ENCODE data around the gene HCRTR1. TPM values are rescaled to one million over a fixed set of nuclear protein-coding genes. Genes with fewer than 3 reads are reported as not detected.

The HCRTR1 gene
- total RNA-seq, 4 donors from 2014 or later, result 0.22 TPM; not detected in 3

DNA sequence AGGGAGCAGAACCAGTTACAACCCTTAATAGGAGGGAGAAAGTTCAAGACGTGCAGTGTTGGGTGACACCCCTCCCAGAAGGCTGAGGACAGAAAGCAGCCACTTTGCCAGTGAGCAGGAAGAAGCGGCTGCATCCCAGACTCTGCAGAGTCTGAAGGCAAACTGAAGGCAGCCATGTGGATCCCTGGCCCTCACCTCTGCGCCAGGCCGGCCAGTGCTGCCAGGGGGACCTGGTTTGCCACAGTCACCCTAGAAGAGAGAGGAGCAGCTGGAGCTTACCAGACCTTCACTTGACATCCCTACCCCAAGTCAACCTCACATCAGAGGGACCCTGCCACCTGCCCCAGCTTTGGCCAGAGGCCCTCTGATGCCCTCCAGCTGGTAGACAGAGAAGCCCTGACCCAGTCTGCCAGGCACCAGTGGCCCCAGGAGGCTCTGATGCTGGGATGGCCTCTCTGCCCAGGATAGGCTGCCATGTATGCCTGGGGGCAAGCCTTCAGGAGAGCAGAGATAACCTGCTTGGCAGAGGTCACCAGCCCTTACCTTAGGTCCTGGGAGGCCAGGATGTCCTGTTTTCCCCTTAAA lies 43.5 kb downstream of the HCRTR1 start:
- no peak for DNase-seq
- no peaks in the 10 kb centered on the region for H3K27me3 ChIP-seq
- intact Hi-C loops (cut with DNase I), result loop anchor here (5.0 to 10.0 kb wide), 2 partner anchors 131 to 304 kb away; no protein-coding TSS in a partner anchor
- WGBS, 2 donors, result 50 to 98% methylated on average over 1 to 4 of the region's 4 CpGs
- peaks cover under 1 to 7% (median 2%) of the 10 kb centered on the region in 3 donors for H3K4me1 ChIP-seq
- H3K36me3 ChIP-seq, result peaks cover 0 to 37% (median 0%) of the 10 kb centered on the region in 3 donors
- H3K27ac ChIP-seq, result no peak overlapping the region
- no peaks in the 10 kb centered on the region for H3K9me3 ChIP-seq
- TF ChIP-seq CTCF (IDR thresholded peaks at IDR 0.05), result no peak
- TF ChIP-seq POLR2A (IDR thresholded peaks at IDR 0.05), result no peak
- no peak overlapping the region for H3K4me3 ChIP-seq

DNA sequence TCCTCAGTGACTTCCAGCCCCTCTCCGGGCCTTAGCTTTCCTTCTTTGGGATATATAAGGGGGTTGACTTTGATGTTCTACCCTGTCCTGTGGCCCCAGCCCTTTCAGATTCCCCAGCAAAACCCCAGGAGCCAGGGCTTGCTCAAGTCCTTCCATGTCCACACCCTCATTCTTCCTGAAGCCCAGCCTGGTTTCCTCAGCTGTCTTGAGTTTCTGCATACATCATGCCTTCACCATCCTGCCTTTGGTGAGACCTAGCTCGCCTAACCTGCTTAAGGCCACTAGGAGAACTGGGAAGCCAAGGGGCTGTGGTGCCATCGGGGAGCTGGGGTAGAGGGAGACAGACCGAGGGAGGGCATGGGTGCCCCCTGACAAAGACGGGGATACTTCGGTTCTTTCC lies 44.4 kb downstream of the HCRTR1 start:
- intact Hi-C loops (cut with DNase I), result loop anchor here (5.0 to 10.0 kb wide), 2 partner anchors 130 to 303 kb away; no protein-coding TSS in a partner anchor
- WGBS, 2 donors, result 55 to 94% methylated on average over 2 to 5 of the region's 6 CpGs

DNA sequence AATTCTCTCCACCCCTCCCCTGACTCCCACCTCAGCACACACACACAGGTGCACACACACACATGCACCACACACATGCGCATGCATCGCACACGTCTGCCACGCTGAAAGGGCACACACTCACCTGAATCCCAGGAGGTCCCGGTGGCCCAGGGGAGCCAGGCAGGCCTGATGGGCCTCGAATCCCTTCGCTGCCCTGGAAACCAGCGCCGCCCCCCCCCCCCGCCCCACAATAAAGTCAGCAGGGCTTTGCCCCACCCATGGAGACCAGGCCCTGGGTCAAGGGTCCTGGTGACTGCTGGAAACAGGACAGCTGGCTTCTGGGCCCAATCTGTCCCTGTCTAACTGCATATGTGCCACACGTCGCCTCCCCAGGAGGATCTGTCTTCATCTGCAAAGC lies 45.0 kb downstream of the HCRTR1 start:
- Histone ChIP-seq H3K27ac (no peak overlapping the region), H3K4me3 (no peak overlapping the region), H3K9me3 (no peaks in the 10 kb centered on the region), H3K36me3 (peaks cover 0 to 36% (median 0%) of the 10 kb centered on the region in 3 donors), H3K4me1 (peaks cover 13 to 22% (median 17%) of the 10 kb centered on the region in 3 donors), H3K27me3 (no peaks in the 10 kb centered on the region)
- TF ChIP-seq CTCF (IDR thresholded peaks at IDR 0.05) (no peak), POLR2A (IDR thresholded peaks at IDR 0.05) (no peak)
- WGBS, 2 donors, result 80 to 93% methylated on average over 1 to 2 of the region's 12 CpGs
- DNase-seq, result no peak
- intact Hi-C loops (cut with DNase I), result loop anchor here (5.0 to 10.0 kb wide), 2 partner anchors 130 to 302 kb away; no protein-coding TSS in a partner anchor

More for the DNA sequence above, 44.4 kb downstream of the HCRTR1 start:
- H3K36me3 ChIP-seq, result peaks cover 0 to 37% (median 0%) of the 10 kb centered on the region in 3 donors
- H3K27ac ChIP-seq, result no peak overlapping the region
- no peak for DNase-seq
- H3K27me3 ChIP-seq, result no peaks in the 10 kb centered on the region
- no peaks in the 10 kb centered on the region for H3K9me3 ChIP-seq
- no peak for TF ChIP-seq CTCF (IDR thresholded peaks at IDR 0.05)
- TF ChIP-seq POLR2A (IDR thresholded peaks at IDR 0.05), result no peak
- H3K4me1 ChIP-seq, result peaks cover 9 to 16% (median 11%) of the 10 kb centered on the region in 3 donors
- no peak overlapping the region for H3K4me3 ChIP-seq

- WGBS, 2 donors, result 46 to 62% methylated on average over 6 to 9 of the region's 9 CpGs
- DNase-seq, result no peak
- Histone ChIP-seq H3K9me3 (no peaks in the 10 kb centered on the region), H3K27ac (no peak overlapping the region), H3K4me3 (no peak overlapping the region), H3K27me3 (no peaks in the 10 kb centered on the region), H3K36me3 (peaks cover 0 to 22% (median 0%) of the 10 kb centered on the region in 3 donors), H3K4me1 (peaks cover 13 to 36% (median 25%) of the 10 kb centered on the region in 3 donors)
- TF ChIP-seq CTCF (IDR thresholded peaks at IDR 0.05), result peak; percentile 91 to 96 (median 95)
- TF ChIP-seq POLR2A (IDR thresholded peaks at IDR 0.05), result no peak
- intact Hi-C loops (cut with DNase I), result loop anchor here (5.0 to 10.0 kb wide), 2 partner anchors 128 to 301 kb away; no protein-coding TSS in a partner anchor
These were observed 46.3 kb downstream of the HCRTR1 start for GRCh38 chr1:31663622-31664452.

DNA sequence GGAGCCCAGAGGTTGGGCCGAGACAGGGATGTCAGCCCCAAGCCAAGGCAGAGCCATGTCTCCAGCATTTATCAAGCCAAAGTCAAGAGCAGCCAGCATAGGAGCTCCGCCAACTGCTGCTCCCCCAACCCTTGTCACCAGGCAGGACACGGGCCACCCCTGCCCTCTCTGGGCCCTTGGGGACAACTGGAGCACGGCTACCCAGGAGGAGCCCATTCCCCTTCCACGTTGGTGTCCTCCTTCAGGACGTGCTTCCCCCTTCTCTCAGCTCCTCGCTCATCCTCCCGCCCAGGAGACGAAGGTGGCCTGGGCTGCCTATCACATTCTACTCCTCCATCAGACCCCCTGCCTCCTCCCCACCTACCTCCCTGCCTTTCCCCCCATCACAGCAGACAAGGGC lies 47.0 kb downstream of the HCRTR1 start:
- no peak overlapping the region for H3K27ac ChIP-seq
- 60 to 88% methylated on average over 1 to 9 of the region's 9 CpGs for WGBS, 2 donors
- H3K4me1 ChIP-seq, result peaks cover 15 to 42% (median 31%) of the 10 kb centered on the region in 3 donors
- H3K36me3 ChIP-seq, result peaks cover 0 to 15% (median 0%) of the 10 kb centered on the region in 3 donors
- intact Hi-C loops (cut with DNase I), result loop anchor here (5.0 to 10.0 kb wide), 2 partner anchors 128 to 300 kb away; no protein-coding TSS in a partner anchor
- TF ChIP-seq CTCF (IDR thresholded peaks at IDR 0.05) (no peak), POLR2A (IDR thresholded peaks at IDR 0.05) (no peak)
- no peak for DNase-seq
- no peaks in the 10 kb centered on the region for H3K27me3 ChIP-seq
- no peak overlapping the region for H3K4me3 ChIP-seq
- H3K9me3 ChIP-seq, result no peaks in the 10 kb centered on the region

Measured in esophagus squamous epithelium (tissue), 5 donors.